SK-N-SH (cell line): ENCODE results near the gene NCAM2.

Experiments used
- CTCF ChIP-seq: fragments of 200-600 bp; sonication (generic); IDR thresholded peaks from 2 replicates; pipeline ENCODE4 v1.6.1; 2017; ENCODE audit warnings: antibody characterized with exemption, mild to moderate bottlenecking, moderate library complexity
- FOXJ3 ChIP-seq: sonication (generic); formaldehyde crosslinking; IDR thresholded peaks from 2 replicates; pipeline ENCODE4 v1.5.1; 2020; ENCODE audit warnings: mild to moderate bottlenecking, missing genetic modification reagents
- FOXM1 ChIP-seq: IDR thresholded peaks from 2 replicates; pipeline ENCODE4 v1.4.0; 2012; ENCODE audit warnings: low read depth, mild to moderate bottlenecking
- GABPA ChIP-seq: IDR thresholded peaks from 2 replicates; pipeline ENCODE4 v1.4.0; 2012; ENCODE audit warnings: low read depth, mild to moderate bottlenecking
- POLR2AphosphoS5 ChIP-seq: IDR thresholded peaks from 2 replicates; pipeline ENCODE4 v1.6.1; 2012; ENCODE audit warnings: low read depth, low read length
- USF1 ChIP-seq: IDR thresholded peaks from 2 replicates; pipeline ENCODE4 v1.4.0; 2012; ENCODE audit warnings: low read depth, borderline replicate concordance
- ZBTB33 ChIP-seq: IDR thresholded peaks from 2 replicates; pipeline ENCODE4 v1.4.0; 2012; ENCODE audit warnings: low read depth, borderline replicate concordance
- TF ChIP-seq, protein P1 (sequence below): IDR thresholded peaks from 2 replicates; pipeline ENCODE4 v1.4.0; 2012; ENCODE audit warnings: low read depth
- TF ChIP-seq, protein P2 (sequence below): IDR thresholded peaks from 2 replicates; pipeline ENCODE4; 2012

DNA sequence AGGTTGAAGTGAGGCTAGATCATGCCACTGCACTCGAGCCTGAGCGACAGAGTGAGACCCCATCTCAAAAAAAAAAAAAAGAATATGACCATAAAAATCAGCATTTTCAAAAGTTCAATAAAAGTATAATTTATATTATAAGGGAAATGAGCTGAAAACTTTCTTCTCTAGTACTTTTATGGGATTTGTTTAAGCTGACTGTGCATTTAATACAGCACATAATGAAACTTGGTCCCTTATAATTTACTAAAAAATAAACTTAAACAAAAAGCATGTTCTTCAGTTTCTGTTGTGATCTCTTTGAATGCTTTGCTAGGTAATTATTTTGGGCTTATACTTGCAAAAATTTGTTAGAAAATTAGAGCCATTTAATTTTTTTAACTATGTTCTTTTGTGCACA is 77.8 kb downstream of the NCAM2 start:
- no peak for TF ChIP-seq FOXJ3 (CRISPR knock-in tag)
- TF ChIP-seq ZBTB33 = no peak
- no peak for TF ChIP-seq CTCF
- no peak for TF ChIP-seq POLR2AphosphoS5
- no peak for TF ChIP-seq FOXM1
- no peak for TF ChIP-seq GABPA
- TF ChIP-seq, protein P1, sequence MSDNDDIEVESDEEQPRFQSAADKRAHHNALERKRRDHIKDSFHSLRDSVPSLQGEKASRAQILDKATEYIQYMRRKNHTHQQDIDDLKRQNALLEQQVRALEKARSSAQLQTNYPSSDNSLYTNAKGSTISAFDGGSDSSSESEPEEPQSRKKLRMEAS = no peak
- TF ChIP-seq USF1 = no peak
- TF ChIP-seq, protein P2, sequence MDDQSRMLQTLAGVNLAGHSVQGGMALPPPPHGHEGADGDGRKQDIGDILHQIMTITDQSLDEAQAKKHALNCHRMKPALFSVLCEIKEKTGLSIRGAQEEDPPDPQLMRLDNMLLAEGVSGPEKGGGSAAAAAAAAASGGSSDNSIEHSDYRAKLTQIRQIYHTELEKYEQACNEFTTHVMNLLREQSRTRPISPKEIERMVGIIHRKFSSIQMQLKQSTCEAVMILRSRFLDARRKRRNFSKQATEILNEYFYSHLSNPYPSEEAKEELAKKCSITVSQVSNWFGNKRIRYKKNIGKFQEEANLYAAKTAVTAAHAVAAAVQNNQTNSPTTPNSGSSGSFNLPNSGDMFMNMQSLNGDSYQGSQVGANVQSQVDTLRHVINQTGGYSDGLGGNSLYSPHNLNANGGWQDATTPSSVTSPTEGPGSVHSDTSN = no peak
